HG03064 (cell line): ENCODE results near the gene SETD3.
A peak's percentile ranks its signal among the peaks of the same experiment; 100 is the strongest.

Source experiments
- ATAC-seq: cut with Tn5 transposase; IDR thresholded peaks from one replicate; pipeline ENCODE4 v1.9.1; 2021; ENCODE audit warnings: low read depth; ENCODE audit not compliant: unreplicated experiment

Gene SETD3

GRCh38 chr14:99427632-99428300 lies 52.9 kb downstream of the SETD3 start:
- ATAC-seq: no peak

GRCh38 chr14:99426813-99427346 lies 53.8 kb downstream of the SETD3 start:
- ATAC-seq: no peak

GRCh38 chr14:99426265-99426664 lies 54.4 kb downstream of the SETD3 start:
- ATAC-seq: no peak

- no peak for ATAC-seq
Observed at GRCh38 chr14:99425272-99425681, 55.4 kb downstream of the SETD3 start.

GRCh38 chr14:99424306-99424877 lies 56.3 kb downstream of the SETD3 start:
- no peak for ATAC-seq

GRCh38 chr14:99423434-99423833 lies 57.2 kb downstream of the SETD3 start:
- no peak for ATAC-seq

- no peak for ATAC-seq
Observed at GRCh38 chr14:99422228-99423010, 58.2 kb downstream of the SETD3 start.

GRCh38 chr14:99420711-99421110 lies 59.9 kb downstream of the SETD3 start:
- no peak for ATAC-seq

GRCh38 chr14:99419905-99420304 lies 60.8 kb downstream of the SETD3 start:
- ATAC-seq: no peak

GRCh38 chr14:99418242-99418641 lies 62.4 kb downstream of the SETD3 start:
- no peak for ATAC-seq

GRCh38 chr14:99416909-99417308 lies 63.8 kb downstream of the SETD3 start:
- no peak for ATAC-seq

- peak; percentile 81 for ATAC-seq
Observed at GRCh38 chr14:99415496-99416281, 65.0 kb downstream of the SETD3 start.

- ATAC-seq: no peak
Observed at GRCh38 chr14:99413911-99414310, 66.7 kb downstream of the SETD3 start.

- no peak for ATAC-seq
Observed at GRCh38 chr14:99413172-99413571, 67.5 kb downstream of the SETD3 start.

- ATAC-seq: no peak
Observed at GRCh38 chr14:99412117-99413061, 68.3 kb downstream of the SETD3 start.

- ATAC-seq: no peak
Observed at GRCh38 chr14:99410019-99410418, 70.6 kb downstream of the SETD3 start.

- ATAC-seq: no peak
Observed at GRCh38 chr14:99408971-99409289, 71.7 kb downstream of the SETD3 start.

- ATAC-seq: no peak
Observed at GRCh38 chr14:99408286-99408970, 72.2 kb downstream of the SETD3 start.

GRCh38 chr14:99407416-99407815 lies 73.2 kb downstream of the SETD3 start:
- no peak for ATAC-seq
